GM12878 (cell line): Measurements from ENCODE around the gene MRPL54. TPM values are rescaled to one million over a fixed set of nuclear protein-coding genes. Genes with fewer than 3 reads are reported as not detected.

Experiments used
- ATAC-seq: fragments of 200-7000 bp; cut with Tn5 transposase; 3 replicates; pipeline ENCODE4 v1.9.1; 2020; ENCODE audit warnings: mild to moderate bottlenecking, moderate library complexity
- BruUV-seq: library from RNA; stranded (reverse); fragments of 400-500 nt; replicated peaks from 2 replicates; lab custom pipeline; 2021; lab: Mats Ljungman, UMichigan
- CTCF ChIA-PET: fragments of 300-600 bp; sonication (Branson Sonifier 250); formaldehyde crosslinking; extraction: SDS; loops from one replicate; lab custom pipeline; 2021; ENCODE audit warnings: inconsistent platforms; lab: Yijun Ruan, JAX
- POLR2A ChIA-PET: fragments of 350-600 bp; formaldehyde crosslinking; extraction: SDS; loops from one replicate; lab custom pipeline; 2021; ENCODE audit warnings: inconsistent platforms; lab: Charles Lee
- RAD21 ChIA-PET: fragments of 300-600 bp; sonication (Branson Sonifier 250); formaldehyde crosslinking; loops from one replicate; lab custom pipeline; 2023; ENCODE audit warnings: antibody characterized with exemption; ENCODE audit not compliant: unreplicated experiment; lab: Charles Lee
- SMC1A ChIA-PET: fragments of 300-600 bp; sonication (Branson Sonifier 250); formaldehyde crosslinking; loops from one replicate; lab custom pipeline; 2023; ENCODE audit not compliant: unreplicated experiment, uncharacterized antibody; lab: Charles Lee
- DNase-seq: peaks from one replicate; pipeline ENCODE4 v3.0.0-alpha.2; 2011; ENCODE audit warnings: low read depth, low spot score
- FAIRE-seq: peaks from 3 replicates; lab custom pipeline; 2011; peaks lifted over from hg19 to GRCh38; lab: Jason Lieb, UNC
- H2AFZ ChIP-seq: 2 replicates; pipeline ENCODE4 v1.6.0; 2011; ENCODE audit warnings: low read depth, low read length, control low read depth; ENCODE audit not compliant: control insufficient read depth
- H3K27ac ChIP-seq: 2 replicates; pipeline ENCODE4 v1.5.1; 2011; ENCODE audit warnings: control low read depth; ENCODE audit not compliant: control insufficient read depth, insufficient read depth
- H3K27me3 ChIP-seq, 2 experiments: replicated peaks in 1 of 2; 2 replicates each; pipeline versions ENCODE4 v1.6.0 to v1.6.1; 2011; ENCODE audit warnings: low read length in 1 of 2; ENCODE audit not compliant: control insufficient read depth in 2 of 2, insufficient read depth in 2 of 2
- H3K36me3 ChIP-seq, 2 experiments: 2 replicates each; pipeline ENCODE4 v1.5.1; 2011; ENCODE audit warnings: low read length in 1 of 2; ENCODE audit not compliant: control insufficient read depth in 2 of 2, insufficient read depth in 2 of 2
- H3K4me1 ChIP-seq: 2 replicates; pipeline ENCODE4 v1.6.1; 2011; ENCODE audit warnings: mild to moderate bottlenecking, low read length, moderate library complexity, mixed read lengths; ENCODE audit not compliant: control insufficient read depth, insufficient read depth
- H3K4me2 ChIP-seq: 2 replicates; pipeline ENCODE4 v1.6.0; 2011; ENCODE audit warnings: control low read depth; ENCODE audit not compliant: control insufficient read depth, insufficient read depth
- H3K4me3 ChIP-seq: fragments of 200-600 bp; sonication (generic); 2 replicates; pipeline ENCODE4 v1.5.1; 2016
- H3K79me2 ChIP-seq: 2 replicates; pipeline ENCODE4 v1.6.0; 2011; ENCODE audit warnings: low read length; ENCODE audit not compliant: control insufficient read depth, insufficient read depth
- H3K9ac ChIP-seq: 2 replicates; pipeline ENCODE4 v1.8.0; 2011; ENCODE audit warnings: low read length, control low read depth, mixed read lengths; ENCODE audit not compliant: control insufficient read depth, insufficient read depth
- H3K9me3 ChIP-seq: replicated peaks from 3 replicates; pipeline ENCODE4 v1.5.1; 2011; ENCODE audit warnings: mild to moderate bottlenecking, low read length; ENCODE audit not compliant: control insufficient read depth, insufficient read depth
- H4K20me1 ChIP-seq: 2 replicates; pipeline ENCODE4 v1.6.0; 2011; ENCODE audit not compliant: control insufficient read depth, insufficient read depth
- CBX3 ChIP-seq: fragments of 200-600 bp; sonication (generic); IDR thresholded peaks from 2 replicates; pipeline ENCODE4 v1.6.1; 2016; ENCODE audit warnings: low read depth, borderline replicate concordance
- HDGF ChIP-seq: fragments of 450-650 bp; IDR thresholded peaks from 2 replicates; pipeline ENCODE4 v1.6.1; 2016; ENCODE audit warnings: antibody characterized with exemption
- NFXL1 ChIP-seq: fragments of 450-650 bp; IDR thresholded peaks from 2 replicates; pipeline ENCODE4 v1.6.1; 2017; ENCODE audit warnings: antibody characterized with exemption, mild to moderate bottlenecking, borderline replicate concordance
- POLR2A ChIP-seq: IDR thresholded peaks from 2 replicates; pipeline ENCODE4 v1.6.1; 2011; ENCODE audit warnings: low read depth, mild to moderate bottlenecking, low read length
- SUZ12 ChIP-seq: fragments of 200-600 bp; sonication (generic); IDR thresholded peaks from one replicate; pipeline ENCODE4 v1.6.1; 2018; ENCODE audit warnings: antibody characterized with exemption, mild to moderate bottlenecking; ENCODE audit not compliant: unreplicated experiment
- WGBS: methylation state at CpG from one replicate; pipeline ENCODE4 v1.1.6; 2016; ENCODE audit warnings: low lambda C conversion rate; ENCODE audit not compliant: insufficient replicate concordance, insufficient coverage; ENCODE audit errors: missing lambda C conversion rate; 5-methylcytosine and 5-hydroxymethylcytosine counted together
- in situ Hi-C: fragments of 300-500 bp; cut with MboI; formaldehyde crosslinking; loops from 9 replicates; pipeline ENCODE4 v1.14.3; 2018; ENCODE audit warnings: mixed read lengths
- intact Hi-C: fragments of 100-400 bp; cut with micrococcal nuclease; formaldehyde crosslinking; loops from one replicate; pipeline ENCODE4 v1.14.2; 2022; ENCODE audit not compliant: unreplicated experiment
- polyA plus RNA-seq, 11 experiments: library from polyadenylated mRNA; depleted of rRNA in 4 of 11; unstranded in 6 of 11; stranded (reverse) in 5 of 11; fragments of >200 nt; fragmentation: Nextera tagmentation in 4 of 11; fragmentation: Illumina TruSeq in 1 of 11; extraction: Ambion mirVana in 4 of 11; extraction: Trizol in 1 of 11; gene quantifications; 1 replicate in 1 of 11; 2 replicates in 10 of 11; pipeline versions ENCODE4 v1.2.1 to v1.2.3, GENCODE V29; 2011 to 2016; ENCODE audit warnings: inconsistent platforms in 2 of 11, missing spikeins in 2 of 11, low read depth in 1 of 11
- total RNA-seq, 4 experiments: library from RNA; depleted of rRNA in 3 of 4; stranded (reverse); fragments of >200 nt in 3 of 4; fragmentation: Illumina TruSeq in 1 of 4; extraction: Trizol in 1 of 4; gene quantifications; 2 replicates each; pipeline versions ENCODE4 v1.2.1 to v1.2.3, GENCODE V29; 2013 to 2021
- TF ChIP-seq, protein P1 (sequence below): fragments of 450-650 bp; IDR thresholded peaks from 2 replicates; pipeline ENCODE4 v1.6.1; 2018; ENCODE audit warnings: mild to moderate bottlenecking, low read depth, moderate library complexity; ENCODE audit not compliant: partially characterized antibody
- TF ChIP-seq, protein P2 (sequence below): IDR thresholded peaks from 2 replicates; pipeline ENCODE4 v1.6.1; 2012; ENCODE audit warnings: low read length, inconsistent platforms
- TF ChIP-seq, protein P3 (sequence below): fragments of 450-650 bp; formaldehyde crosslinking; IDR thresholded peaks from 2 replicates; pipeline ENCODE4 v1.4.0; 2022; ENCODE audit warnings: mild to moderate bottlenecking, moderate library complexity
- TF ChIP-seq, protein P4 (sequence below): IDR thresholded peaks from 2 replicates; pipeline ENCODE4 v1.6.1; 2012; ENCODE audit warnings: low read depth, low read length, improper control_type of control experiment
- TF ChIP-seq, protein P5 (sequence below): fragments of 450-650 bp; IDR thresholded peaks from 2 replicates; pipeline ENCODE4 v1.6.1; 2017; ENCODE audit warnings: borderline replicate concordance

MRPL54 gene
- total and polyA plus RNA-seq, 10 of the 15 experiments (the other 5 are each of a cell fraction or from before 2014, with no cell fraction given) = 3.1 to 98.7 (median 75.2) TPM

DNA sequence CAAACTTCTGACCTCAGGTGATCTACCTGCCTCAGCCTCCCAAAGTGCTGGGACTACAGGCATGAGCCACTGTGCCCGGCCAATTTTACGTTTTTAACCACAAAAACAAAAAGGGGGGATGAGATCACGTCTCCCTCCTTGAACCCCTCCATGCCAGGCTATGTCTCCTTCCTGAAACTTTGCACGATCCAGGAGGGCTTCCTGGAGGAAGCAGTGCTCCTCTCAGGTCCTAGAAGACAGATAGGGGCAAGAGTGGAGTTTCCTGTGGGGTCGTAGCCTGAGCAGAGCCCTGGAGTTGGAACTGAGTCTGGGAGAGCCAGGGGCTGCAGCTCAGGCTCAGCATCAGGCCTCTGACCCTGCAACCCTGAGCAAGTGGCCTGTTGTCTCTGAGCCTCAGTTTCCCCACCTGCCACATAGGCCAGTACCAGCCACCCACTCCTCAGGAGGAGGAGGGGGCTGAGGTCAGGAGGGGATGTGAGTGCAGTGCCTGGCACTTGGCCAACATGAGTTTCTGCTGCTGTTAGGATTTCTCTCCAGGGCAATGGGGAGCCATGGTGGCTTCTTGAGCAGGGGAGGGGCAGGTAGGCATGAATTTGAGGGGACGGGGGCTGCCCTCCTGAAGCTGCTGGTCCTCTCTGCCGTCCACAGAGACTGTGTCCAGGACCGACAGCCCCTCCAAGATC lies 17.0 kb upstream of the MRPL54 start:
- ChIA-PET SMC1A (no interaction called here), CTCF (no interaction called here), RAD21 (no interaction called here), POLR2A (no interaction called here)
- Histone ChIP-seq H3K4me1 (no peaks in the 10 kb centered on the region), H3K27ac (no peak overlapping the region), H4K20me1 (no peaks in the 10 kb centered on the region), H3K36me3 (peaks cover 0 to 1% of the 10 kb centered on the region in 2 experiments; a peak in 1 of 4 replicates), H3K27me3 (no peaks in the 10 kb centered on the region), H3K79me2 (no peaks in the 10 kb centered on the region), H3K4me3 (no peak overlapping the region), H2AFZ (no peak overlapping the region), H3K9ac (no peak overlapping the region), H3K4me2 (no peak overlapping the region), H3K9me3 (no peaks in the 10 kb centered on the region)
- intact Hi-C loops = no loop called here
- DNase-seq (no peak), FAIRE-seq (no peak), ATAC-seq (no peak)
- BruUV-seq = no TSS peak
- WGBS = 3% methylated on average over 8 of the region's 8 CpGs
- in situ Hi-C loops = no loop called here
- TF ChIP-seq CBX3 (no peak), SUZ12 (no peak), NFXL1 (no peak), HDGF (no peak), POLR2A (no peak)
- TF ChIP-seq, protein P1, sequence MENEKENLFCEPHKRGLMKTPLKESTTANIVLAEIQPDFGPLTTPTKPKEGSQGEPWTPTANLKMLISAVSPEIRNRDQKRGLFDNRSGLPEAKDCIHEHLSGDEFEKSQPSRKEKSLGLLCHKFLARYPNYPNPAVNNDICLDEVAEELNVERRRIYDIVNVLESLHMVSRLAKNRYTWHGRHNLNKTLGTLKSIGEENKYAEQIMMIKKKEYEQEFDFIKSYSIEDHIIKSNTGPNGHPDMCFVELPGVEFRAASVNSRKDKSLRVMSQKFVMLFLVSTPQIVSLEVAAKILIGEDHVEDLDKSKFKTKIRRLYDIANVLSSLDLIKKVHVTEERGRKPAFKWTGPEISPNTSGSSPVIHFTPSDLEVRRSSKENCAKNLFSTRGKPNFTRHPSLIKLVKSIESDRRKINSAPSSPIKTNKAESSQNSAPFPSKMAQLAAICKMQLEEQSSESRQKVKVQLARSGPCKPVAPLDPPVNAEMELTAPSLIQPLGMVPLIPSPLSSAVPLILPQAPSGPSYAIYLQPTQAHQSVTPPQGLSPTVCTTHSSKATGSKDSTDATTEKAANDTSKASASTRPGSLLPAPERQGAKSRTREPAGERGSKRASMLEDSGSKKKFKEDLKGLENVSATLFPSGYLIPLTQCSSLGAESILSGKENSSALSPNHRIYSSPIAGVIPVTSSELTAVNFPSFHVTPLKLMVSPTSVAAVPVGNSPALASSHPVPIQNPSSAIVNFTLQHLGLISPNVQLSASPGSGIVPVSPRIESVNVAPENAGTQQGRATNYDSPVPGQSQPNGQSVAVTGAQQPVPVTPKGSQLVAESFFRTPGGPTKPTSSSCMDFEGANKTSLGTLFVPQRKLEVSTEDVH = no peak
- TF ChIP-seq, protein P2, sequence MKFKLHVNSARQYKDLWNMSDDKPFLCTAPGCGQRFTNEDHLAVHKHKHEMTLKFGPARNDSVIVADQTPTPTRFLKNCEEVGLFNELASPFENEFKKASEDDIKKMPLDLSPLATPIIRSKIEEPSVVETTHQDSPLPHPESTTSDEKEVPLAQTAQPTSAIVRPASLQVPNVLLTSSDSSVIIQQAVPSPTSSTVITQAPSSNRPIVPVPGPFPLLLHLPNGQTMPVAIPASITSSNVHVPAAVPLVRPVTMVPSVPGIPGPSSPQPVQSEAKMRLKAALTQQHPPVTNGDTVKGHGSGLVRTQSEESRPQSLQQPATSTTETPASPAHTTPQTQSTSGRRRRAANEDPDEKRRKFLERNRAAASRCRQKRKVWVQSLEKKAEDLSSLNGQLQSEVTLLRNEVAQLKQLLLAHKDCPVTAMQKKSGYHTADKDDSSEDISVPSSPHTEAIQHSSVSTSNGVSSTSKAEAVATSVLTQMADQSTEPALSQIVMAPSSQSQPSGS = no peak
- TF ChIP-seq, protein P3, sequence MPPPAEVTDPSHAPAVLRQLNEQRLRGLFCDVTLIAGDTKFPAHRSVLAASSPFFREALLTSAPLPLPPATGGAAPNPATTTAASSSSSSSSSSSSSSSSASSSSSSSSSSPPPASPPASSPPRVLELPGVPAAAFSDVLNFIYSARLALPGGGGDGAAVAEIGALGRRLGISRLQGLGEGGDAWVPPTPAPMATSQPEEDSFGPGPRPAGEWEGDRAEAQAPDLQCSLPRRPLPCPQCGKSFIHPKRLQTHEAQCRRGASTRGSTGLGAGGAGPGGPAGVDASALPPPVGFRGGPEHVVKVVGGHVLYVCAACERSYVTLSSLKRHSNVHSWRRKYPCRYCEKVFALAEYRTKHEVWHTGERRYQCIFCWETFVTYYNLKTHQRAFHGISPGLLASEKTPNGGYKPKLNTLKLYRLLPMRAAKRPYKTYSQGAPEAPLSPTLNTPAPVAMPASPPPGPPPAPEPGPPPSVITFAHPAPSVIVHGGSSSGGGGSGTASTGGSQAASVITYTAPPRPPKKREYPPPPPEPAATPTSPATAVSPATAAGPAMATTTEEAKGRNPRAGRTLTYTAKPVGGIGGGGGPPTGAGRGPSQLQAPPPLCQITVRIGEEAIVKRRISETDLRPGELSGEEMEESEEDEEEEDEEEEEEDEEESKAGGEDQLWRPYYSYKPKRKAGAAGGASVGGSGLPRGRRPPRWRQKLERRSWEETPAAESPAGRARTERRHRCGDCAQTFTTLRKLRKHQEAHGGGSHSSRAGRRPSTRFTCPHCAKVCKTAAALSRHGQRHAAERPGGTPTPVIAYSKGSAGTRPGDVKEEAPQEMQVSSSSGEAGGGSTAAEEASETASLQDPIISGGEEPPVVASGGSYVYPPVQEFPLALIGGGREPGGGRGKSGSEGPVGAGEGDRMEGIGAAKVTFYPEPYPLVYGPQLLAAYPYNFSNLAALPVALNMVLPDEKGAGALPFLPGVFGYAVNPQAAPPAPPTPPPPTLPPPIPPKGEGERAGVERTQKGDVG (CRISPR knock-in tag) = no peak
- TF ChIP-seq, protein P4, sequence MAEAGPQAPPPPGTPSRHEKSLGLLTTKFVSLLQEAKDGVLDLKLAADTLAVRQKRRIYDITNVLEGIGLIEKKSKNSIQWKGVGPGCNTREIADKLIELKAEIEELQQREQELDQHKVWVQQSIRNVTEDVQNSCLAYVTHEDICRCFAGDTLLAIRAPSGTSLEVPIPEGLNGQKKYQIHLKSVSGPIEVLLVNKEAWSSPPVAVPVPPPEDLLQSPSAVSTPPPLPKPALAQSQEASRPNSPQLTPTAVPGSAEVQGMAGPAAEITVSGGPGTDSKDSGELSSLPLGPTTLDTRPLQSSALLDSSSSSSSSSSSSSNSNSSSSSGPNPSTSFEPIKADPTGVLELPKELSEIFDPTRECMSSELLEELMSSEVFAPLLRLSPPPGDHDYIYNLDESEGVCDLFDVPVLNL = no peak
- TF ChIP-seq, protein P5, sequence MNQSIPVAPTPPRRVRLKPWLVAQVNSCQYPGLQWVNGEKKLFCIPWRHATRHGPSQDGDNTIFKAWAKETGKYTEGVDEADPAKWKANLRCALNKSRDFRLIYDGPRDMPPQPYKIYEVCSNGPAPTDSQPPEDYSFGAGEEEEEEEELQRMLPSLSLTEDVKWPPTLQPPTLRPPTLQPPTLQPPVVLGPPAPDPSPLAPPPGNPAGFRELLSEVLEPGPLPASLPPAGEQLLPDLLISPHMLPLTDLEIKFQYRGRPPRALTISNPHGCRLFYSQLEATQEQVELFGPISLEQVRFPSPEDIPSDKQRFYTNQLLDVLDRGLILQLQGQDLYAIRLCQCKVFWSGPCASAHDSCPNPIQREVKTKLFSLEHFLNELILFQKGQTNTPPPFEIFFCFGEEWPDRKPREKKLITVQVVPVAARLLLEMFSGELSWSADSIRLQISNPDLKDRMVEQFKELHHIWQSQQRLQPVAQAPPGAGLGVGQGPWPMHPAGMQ = no peak
